Measurements from ENCODE around the gene TMEM151A.
A peak's percentile ranks its signal among the peaks of the same experiment; 100 is the strongest.
"Not testable (repeated sequence)": the region's sequence is repeated elsewhere in the genome, so short reads cannot be mapped to it uniquely, and the experiment has no call there.

Gene TMEM151A

DNA sequence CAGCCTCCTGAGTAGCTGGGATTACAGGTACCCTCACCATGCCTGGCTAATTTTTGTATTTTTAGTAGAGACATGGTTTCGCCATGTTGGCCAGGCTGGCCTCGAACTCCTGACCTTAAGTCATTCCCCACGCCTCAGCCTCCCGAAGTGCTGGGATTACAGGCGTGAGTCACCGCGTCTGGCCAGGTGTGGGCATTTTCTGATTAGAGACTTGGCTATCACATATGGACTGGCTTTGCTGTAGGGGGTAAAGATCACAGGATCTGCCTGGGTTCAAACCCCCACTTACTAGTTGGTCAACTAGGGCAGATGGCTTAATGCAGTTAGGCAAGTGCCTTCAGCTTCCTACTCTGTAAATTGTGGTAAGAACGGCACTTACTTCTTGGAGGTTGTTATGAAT lies 18.6 kb downstream of the TMEM151A start:
- DNase-seq, result no peak

DNA sequence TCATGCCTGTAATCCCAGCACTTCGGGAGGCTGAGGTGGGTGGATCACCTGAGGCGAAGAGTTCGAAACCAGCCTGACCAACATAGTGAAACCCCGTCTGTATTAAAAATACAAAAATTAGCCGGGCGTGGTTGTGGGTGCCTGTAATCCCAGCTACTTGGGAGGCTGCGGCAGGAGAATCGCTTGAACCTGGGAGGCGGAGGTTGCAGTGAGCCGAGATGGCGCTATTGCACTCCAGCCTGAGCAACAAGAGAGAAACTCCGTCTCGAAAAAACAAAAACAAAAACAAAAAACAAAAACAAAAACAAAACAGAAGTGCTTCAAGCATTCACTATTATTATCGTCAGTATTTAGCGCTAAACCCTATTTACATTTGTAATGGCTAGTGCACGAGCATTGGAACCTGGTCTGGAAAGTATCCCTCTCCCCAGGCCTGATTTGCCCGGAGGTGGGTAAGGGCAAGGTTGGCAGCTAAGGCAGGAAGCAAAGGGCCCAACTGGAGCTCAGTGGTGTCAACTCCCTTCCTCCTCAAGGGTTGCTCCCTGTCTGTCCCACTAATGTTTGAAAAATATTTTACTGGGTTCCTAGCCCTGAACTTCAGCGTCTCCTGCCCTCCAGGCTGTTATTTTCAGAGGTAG lies 19.2 kb downstream of the TMEM151A start:
- not testable (repeated sequence) for DNase-seq

DNA sequence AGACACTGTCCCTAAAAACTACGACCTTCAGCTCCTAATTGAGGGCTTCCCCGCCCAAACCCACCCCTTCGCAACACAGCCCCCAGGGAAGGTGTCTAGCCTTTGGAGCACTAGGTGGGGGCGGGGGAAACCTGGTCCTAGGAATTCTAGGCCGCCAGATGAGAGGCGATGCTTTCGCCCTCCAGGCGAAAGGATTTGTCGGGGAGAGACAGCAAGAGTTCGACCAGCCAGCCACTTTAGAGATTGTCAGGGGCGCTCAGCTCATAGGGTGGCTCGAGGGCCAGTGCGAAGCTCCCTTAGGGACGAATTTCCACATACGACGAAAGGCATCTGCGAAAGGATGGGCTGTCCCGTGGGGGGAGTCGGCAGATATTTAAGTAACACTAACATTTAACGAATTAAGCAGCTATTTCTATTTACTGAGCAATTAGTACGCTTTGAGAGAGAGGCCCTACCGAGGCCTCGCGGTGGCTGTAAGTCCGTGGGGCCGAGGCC lies 19.8 kb downstream of the TMEM151A start:
- DNase-seq, result no peak

DNA sequence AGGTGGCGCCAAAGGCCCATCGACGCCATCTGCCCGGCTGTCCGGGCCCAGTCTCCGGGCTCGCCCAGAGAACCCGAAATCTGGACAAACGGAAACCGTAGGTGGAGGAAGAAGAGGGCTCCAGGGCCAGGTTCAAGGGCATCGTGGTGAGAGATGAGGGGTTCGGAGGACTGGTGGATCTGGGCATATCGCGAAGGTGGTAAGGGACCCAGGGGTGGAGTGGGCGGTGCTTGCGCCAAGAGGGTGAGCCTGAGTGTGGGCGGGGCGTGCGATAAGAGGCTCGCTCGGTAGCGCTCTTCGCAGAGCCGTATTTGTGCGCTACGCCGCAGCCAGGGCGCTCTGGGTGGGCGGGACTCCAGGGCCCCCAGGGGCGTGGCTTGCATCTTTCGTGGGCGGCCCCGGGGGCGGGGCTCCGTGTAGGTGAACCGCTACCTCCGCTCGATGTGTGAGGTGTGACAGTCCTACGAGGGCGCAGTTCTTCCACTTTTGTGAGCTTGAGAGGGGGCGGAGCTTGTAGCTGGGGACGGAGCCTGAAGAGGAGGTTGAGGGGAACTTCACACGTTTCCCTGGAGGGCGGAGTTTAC lies 20.4 kb downstream of the TMEM151A start:
- DNase-seq, result peak; percentile 80 to 84

DNA sequence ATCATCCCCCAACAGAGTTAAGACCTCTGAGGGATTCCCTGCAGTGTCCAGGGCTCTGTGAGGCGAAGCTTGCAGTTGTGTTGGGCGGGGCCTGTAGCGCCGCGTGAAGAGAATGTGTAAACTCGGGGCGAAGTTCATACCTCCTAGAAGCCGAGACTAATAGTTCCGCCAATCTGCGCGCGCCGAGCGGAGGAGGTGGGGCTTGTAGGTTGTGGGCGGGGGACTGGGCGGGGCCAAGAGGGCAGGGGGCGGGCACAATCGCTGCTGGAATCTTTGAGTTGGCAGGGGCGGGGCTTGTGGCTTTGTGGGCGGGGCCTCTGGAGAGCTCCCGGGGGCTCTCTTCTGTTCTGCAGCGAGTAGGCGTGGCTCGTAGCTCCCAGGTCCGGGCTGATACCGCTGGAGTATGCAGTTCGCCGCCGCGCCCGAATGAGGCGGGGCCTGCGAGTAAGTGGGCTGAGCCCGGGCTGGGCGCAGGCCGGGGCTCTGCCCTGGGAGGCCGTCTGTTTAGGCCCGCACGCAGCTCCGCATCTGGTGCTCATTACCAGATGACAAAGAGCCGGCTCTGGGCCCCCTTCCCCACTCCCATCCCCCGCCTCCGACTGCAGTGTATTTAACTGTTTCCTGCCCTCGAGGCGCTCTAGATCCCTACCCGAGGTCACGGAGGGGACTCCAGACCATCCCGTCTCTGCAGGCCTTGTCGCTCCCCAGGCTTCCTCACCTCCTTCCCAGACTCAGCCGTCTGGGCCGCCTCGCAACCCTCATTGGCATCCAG lies 21.0 kb downstream of the TMEM151A start:
- DNase-seq, result peak; percentile 95 to 99

DNA sequence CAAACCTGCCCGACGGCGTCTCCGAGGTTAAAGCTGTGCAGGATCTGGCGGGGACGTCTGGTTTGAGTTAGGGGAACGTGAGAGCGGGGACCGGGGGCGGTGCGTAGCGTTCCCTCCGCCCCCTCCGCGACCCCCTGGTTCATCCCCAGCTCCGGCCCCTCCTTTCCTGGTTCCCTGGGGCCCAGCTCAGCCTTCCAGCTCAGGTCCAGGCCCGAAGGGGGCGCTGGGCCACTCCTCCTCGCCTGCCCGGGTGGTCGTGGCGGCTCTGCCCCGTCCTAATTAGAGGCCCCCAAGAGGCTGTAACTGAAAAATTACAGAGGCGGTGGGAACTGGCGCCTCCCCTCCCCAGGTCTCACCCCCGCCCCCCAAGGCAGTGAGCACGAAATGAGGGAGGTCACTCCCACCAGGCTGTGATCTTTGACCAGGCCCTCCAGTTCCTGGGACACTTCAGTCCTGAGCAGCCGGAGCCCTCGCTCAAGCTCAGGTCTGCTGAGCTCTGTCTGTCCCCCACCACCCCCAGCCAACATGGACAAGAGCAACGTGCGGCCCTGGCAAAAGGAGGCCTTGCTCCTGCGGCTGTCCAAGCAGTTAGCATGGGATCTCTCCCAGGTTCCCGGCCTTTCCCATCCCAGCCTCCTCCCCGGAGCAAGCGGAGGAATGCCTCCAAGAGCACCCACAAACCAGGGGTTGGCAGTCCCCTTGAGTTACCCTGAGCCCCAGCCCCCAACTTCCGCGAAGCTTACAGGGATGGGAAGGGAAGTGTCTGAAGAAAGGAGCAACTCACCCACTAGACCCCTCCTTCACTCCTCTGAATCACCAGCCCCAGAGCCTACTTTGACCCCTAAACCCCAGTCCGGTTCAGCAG lies 21.9 kb downstream of the TMEM151A start:
- DNase-seq, result no peak

DNA sequence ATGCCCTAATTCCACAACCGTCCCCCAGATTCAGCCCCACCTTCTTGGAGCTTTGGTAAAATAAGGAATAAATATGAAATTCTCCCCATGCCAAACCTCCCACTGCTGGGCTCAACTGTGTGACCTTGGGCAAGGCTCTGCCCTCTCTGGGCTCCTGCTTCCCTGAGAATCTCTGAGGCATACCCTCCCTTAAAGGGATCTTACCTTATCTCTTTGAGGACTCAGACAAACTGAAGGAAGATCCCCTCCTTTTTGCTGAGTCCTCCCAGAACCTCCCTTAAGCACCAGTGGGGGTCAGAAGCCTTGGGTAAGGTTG lies 22.4 kb downstream of the TMEM151A start:
- no peak for DNase-seq

DNA sequence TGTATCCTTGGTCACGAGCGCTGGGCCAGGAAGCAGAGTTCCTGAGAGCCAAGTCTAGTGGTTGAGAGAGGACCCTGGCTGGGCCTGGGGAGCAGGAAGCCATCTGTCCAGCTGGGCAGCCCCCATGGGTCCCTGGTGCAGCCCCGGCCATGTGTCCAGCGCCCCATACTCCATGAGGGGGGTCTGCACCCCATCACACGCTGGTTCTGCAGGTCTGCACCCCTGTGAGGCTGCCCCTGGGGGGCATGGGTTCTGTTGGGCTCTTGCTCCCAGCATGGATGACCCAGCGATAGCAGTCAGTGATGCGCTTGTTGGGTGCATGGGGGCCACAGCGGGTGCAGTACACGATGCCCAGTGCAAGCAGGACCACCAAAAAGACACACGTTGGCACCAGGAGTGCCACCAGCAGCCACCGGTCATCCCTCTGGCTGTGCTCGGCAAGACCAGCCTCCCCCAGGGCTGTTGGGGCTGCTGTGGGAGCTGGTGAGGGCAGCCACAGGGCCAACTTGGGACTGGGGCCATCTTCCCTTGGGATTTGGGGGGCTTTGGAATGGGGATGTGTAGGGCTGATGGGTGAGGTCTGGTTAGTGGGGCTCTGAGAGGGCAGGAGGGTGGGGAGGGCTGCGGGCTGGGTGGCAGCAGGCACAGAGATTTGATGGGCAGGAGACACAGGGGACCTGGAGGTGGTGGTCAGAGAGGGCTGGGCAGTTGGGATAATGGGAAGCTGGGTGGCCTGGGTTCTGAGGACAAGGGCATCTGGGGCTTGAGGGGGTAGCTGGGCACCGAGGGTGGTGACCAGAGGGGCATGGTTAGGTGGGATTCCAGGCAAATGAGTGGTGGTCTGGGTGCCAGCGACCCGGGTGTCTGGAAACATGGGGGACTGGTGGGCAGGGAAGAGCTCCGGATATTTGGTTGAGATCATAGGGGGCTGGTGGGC lies 23.1 kb downstream of the TMEM151A start:
- DNase-seq, result no peak

DNA sequence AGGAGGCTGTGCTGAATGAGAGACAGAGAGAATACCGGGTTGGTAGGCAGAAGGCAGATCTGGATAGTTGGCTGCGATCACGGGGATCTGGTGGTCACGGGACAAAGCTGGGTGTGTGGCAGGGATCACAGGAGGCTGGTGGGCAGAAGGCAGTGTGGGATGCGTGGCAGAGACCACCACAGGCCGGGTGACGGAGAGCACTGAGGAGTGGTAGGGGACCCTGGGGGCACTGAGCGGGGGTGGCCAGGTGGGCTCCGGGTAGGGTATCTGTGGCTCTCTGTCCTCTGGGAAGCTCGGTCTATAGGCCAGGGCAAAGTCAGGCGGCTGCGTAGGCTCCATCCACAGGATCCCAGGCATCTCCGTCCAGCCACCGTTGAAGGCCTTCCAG lies 23.8 kb downstream of the TMEM151A start:
- DNase-seq, result no peak

DNA sequence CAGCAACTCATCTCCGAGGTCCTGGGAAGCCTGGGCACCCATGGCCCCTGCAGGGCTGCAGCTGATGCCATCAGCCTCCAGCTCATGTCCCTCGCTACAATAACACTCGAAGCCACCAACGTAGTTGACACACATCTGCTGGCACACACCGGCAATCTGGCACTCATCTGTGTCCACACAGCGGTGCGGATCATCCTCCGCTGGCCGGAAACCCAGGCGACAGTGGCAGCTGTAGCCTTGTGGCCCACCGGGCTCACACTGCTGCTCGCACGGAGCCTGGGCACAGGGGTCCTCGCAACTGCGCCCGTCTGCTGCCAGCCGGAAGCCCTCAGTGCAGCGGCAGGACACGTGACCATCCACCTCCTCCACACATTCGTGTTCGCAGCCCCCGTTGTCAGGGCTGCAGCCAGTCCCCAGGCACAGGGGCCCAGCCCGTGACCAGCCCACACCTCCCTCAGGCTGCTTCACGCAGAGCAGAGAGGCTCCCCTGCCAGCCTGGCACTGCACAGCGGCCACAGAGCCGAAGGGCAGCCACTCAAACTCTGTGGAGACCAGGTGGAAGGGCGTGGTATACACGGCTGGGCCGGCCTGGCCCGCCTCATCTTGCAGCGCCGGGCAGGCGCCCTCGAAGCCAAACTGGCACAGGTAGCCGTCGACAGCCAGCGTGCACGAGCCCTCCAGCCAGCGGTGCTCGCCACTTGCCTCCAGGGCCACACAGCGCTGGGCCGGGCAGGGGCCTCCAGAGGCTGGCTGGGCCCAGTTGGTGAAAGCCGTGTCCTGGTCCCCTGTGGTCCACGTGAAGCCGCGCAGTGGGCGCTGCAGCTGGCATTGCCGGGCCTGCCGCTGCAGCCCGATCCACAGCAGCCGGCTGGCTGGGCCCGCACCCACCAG lies 24.5 kb downstream of the TMEM151A start:
- no peak for DNase-seq

DNA sequence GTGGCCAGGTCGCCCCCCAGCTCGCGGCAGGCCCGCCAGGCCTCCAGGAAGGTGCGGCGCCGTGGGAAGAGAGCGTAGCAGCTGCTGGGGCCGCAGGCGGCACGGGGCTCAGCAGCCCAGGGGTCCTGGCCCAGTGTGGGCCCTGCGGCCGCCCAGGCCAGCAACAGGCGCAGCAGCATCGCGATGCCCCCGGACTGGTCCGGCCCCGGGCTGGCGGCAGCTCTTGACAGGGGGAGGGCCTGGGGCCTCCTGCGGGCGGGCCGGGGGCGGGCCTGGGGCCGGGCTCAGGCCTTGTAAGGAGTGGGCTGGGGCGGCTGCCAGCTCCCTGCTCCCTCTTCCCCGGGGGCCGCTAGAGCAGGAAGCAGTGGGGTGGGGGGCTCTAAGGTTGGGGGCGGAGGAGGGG lies 25.2 kb downstream of the TMEM151A start, which contains the start of gene CD248:
TSS of gene CD248 (minus strand) at position 196 of the 403 bp plus-strand sequence. CDS start at position 179, 17 bp downstream.
- DNase-seq, result no peak

DNA sequence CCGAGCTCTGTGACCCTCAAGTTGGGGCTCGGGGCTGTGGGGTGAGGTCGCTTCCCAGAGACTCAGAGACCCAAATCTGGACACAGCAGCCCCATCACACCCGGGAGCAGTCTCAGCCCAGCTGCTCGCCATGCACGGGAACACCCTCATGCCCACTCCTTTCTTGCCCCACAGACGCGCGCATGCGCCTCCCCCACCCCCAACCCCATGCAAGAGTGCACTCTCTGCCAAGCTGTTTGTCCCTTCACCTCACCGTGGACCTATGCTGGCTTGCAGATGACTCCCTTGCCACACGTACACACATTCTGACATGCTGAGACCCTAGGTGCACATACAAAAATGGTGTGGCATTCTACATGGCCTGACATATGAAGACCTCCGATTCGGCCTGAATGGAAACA lies 25.6 kb downstream of the TMEM151A start:
- DNase-seq, result peak; percentile 28 to 31

DNA sequence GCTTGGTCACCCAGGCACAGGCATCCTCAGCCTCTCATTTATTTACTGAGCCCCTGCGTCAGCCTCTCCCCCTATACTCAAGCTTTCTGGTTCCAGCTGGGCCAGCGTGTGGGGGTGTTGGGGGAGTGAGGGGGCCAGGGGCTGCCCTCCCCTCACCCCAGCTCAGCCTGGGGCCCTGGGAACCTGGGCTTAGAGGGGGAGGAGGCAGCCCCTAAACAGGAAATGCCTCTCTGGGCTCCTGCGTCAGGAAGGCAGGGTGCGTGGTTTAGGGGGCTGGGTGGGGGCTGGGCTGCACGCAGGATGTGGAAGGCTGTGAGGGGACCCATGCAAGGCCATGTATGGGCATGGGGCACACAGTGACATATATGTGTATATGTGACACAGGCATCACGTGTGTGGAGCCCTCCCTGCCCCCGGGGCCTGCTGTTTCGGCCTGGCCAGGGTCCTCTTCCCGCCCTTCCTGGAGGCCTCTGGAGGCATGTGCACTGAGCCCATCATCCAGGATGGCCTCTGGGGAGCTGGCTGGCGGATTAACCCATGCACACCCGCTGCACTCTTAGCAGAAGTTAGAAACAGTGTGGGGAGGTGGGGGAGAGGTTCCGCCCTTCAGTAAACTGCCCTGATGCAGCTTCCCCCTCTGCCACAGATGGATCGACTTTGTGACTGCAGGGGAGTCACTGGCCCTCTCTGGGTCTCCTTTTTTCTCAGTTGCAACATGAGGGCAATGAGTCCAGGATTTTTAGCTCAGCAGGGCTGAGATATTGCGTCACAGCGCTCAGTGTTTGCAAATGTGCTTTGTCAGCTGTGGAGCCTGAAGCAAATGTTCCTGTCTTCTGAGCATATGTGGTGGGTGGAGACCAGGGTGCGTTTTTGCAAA lies 26.3 kb downstream of the TMEM151A start:
- DNase-seq, result peak; percentile 84

DNA sequence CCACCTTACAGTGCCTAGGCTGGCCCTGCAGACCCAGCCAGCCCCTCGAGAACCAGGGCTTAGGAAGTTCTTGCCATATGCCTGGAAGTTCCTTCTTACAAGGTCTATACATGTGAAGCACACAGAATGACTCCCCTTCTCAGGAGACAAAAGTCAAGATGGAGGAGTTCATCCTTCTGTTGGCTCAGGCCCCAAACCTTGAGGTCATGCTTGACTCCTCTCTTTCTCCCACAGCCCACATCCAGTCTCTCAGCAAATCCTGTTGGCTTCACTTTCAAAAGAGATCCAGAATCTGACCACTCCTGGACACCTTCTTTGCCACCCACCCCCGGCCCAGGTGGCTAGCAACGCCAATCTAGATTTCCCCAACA lies 26.9 kb downstream of the TMEM151A start:
- DNase-seq, result no peak

DNA sequence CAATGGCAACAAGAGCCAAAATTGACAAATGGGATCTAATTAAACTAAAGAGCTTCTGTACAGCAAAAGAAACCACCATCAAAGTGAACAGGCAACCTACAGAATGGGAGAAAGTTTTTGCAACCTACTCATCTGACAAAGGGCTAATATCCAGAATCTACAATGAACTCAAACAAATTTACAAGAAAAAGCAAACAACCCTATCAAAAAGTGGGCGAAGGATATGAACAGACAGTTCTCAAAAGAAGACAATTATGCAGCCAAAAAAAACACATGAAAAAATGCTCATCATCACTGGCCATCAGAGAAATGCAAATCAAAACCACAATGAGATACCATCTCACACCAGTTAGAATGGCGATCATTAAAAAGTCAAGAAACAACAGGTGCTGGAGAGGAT lies 28.6 kb downstream of the TMEM151A start:
- not testable (repeated sequence) for DNase-seq

DNA sequence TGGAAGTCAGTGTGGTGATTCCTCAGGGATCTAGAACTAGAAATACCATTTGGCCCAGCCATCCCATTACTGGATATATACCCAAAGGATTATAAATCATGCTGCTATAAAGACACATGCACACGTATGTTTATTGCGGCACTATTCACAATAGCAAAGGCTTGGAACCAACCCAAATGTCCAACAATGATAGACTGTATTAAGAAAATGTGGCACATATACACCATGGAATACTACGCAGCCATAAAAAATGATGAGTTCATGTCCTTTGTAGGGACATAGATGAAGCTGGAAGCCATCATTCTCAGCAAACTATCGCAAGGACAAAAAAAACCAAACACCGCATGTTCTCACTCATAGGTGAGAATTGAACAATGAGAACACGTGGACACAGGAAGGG lies 29.1 kb downstream of the TMEM151A start:
- not testable (repeated sequence) for DNase-seq

DNA sequence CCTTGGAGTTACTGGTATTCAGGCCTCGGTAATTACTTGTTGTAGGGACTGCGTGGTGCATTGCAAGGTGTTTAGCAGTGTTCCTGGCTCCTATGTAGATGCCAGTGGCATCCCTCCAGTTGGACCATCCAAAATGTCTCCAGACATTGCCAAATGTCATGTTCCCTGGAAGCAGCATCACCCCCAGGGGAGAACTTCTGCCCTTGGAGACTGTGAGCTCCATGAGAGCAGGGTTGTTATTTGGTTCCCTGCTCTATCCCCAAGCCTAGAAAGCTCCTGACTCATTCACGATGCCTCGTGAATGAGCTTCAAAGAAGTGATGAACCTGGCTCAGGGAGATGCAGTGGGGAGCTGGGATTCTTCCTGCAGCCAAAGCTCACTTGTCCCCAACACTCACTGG lies 29.9 kb downstream of the TMEM151A start:
- DNase-seq, result no peak

DNA sequence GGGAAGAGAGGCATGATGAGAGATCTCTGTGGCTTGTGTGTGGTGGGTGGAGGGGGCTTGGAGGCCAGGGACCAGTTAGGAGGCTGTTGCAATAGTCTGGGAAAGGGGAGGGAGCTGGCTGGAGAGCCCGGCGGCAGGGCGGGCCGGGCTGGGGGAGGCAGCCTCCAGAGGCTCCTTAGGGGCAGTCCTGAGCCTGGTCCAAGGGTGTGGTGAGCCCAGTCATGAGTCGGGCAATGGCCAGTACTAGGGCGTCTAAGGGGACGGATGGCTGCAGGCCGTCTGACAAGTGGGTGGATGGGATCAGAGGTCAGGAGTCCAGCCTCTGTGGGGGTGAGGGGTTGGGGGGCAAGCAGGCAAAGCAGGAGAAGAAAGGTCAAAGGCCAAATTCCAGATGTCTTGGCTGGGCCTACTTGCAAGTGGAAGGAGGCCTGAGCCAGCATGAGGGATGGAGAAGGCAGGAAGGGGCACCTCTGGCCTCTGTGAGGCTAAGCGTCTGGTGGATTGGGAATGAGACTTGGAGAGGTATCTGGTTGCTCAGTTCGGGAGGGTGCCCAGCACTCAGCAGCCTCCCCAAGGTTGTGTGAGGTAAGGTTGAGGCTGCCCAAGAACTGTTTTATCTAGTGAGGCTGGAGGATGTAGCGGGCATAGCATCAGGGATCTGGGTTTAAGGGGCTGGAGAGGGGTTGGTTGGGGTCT lies 31.2 kb downstream of the TMEM151A start:
- no peak for DNase-seq

DNA sequence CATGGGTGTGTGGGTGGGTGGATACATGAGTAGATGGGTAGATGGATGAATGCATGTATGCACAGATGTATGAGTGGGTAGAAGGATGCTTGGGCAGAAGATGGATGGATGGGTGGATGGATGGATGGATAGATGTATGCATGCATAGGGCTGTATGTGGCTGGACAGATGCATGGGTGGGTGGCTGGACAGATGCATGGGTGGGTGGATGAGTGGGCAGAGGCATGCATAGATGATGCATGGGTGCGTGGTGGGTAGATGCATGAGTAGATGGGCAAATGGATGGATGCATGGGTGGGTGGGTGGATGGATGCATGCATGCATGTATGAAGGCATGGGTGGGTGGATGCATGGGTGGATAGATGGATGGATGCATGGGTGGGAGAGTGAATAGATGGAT lies 32.0 kb downstream of the TMEM151A start:
- no peak for DNase-seq
